Activated CD4-positive, alpha-beta memory T cell treated with anti-CD3 and anti-CD28 coated beads for 36 hours (primary cell): ENCODE data around the gene POLQ. TPM values are rescaled to one million over a fixed set of nuclear protein-coding genes. Genes with fewer than 3 reads are reported as not detected.

ENCODE experiments used
- CTCF ChIA-PET: fragments of 350-600 bp; sonication (Branson Sonifier 250); formaldehyde crosslinking; loops from one replicate; lab custom pipeline; 2021; ENCODE audit warnings: antibody characterized with exemption, inconsistent platforms; lab: Charles Lee
- POLR2A ChIA-PET: fragments of 350-600 bp; sonication (Branson Sonifier 250); formaldehyde crosslinking; loops from one replicate; lab custom pipeline; 2021; ENCODE audit warnings: antibody characterized with exemption; lab: Charles Lee
- DNase-seq: peaks from one replicate; pipeline ENCODE4 v3.0.0-alpha.2; 2020
- H3K27ac Mint-ChIP-seq: one replicate; pipeline ENCODE4 v1.8.0; 2021; ENCODE audit warnings: mixed read lengths
- H3K27me3 Mint-ChIP-seq: one replicate; pipeline ENCODE4 v1.8.0; 2021; ENCODE audit warnings: mixed read lengths
- H3K36me3 Mint-ChIP-seq: one replicate; pipeline ENCODE4 v1.8.0; 2021; ENCODE audit warnings: mixed read lengths
- H3K4me1 Mint-ChIP-seq: one replicate; pipeline ENCODE4 v1.8.0; 2021; ENCODE audit warnings: low read depth, mixed read lengths
- H3K4me3 Mint-ChIP-seq: one replicate; pipeline ENCODE4 v1.8.0; 2021; ENCODE audit warnings: mild to moderate bottlenecking, mixed read lengths
- H3K9me3 Mint-ChIP-seq: one replicate; pipeline ENCODE4 v1.8.0; 2021; ENCODE audit warnings: mixed read lengths
- intact Hi-C: fragments of 100-400 bp; cut with micrococcal nuclease; formaldehyde crosslinking; loops from one replicate; pipeline ENCODE4 v1.15.1; 2023
- total RNA-seq, 2 experiments: library from RNA; stranded (reverse); gene quantifications; one replicate each; pipeline ENCODE4 v1.2.3, GENCODE V29; 2021

The POLQ gene
- total RNA-seq, 2 experiments from 2014 or later: 23.9 to 25.1 TPM

DNA sequence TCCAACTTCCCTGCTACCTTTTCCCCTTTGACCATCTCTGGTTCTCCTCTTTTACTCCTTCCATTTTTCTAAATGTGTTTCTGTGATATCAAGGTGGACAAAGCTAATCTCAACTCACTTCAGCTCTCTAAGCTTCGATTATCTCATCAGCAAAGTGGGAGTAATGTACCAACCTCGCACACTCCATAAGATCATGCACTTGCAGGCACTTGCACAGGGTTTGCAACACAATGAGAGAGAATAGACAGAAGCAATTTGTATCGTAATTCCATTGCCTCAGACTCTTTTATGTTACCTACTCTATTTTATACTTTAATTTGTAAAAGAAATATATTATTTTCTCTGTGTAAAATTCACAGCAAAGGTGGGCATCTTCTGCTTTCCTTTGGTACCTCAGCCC lies 7.0 kb upstream of the POLQ start:
- H3K27ac Mint-ChIP-seq: no peak overlapping the region

DNA sequence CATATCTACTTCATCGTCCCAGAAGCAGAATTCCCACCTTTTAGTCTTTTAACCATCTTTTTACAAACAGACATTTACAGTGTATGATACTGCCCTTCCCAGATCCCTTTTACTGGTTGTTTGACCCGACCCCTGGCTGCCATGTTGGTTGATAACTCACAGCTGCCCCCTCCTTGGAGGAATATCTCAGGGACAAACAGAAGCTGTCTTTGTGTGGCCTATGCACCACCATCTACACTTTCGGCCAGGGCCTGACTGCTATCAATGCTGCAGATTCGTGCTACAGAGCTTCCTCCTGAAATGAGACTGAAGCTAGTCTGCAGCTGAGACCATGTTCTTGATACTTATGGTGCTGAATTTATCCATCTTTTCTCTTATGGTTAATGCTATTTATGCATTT lies 6.6 kb upstream of the POLQ start:
- CTCF ChIA-PET: interaction anchor here (0.6 kb wide), 2 partner anchors 1458 to 1809 kb away, joined by 3 read pairs; no protein-coding TSS in a partner anchor
- H3K27ac Mint-ChIP-seq: no peak overlapping the region
- no peaks in the 10 kb centered on the region for H3K4me1 Mint-ChIP-seq
- intact Hi-C loops: no loop called here
- no peaks in the 10 kb centered on the region for H3K9me3 Mint-ChIP-seq
- no peak for DNase-seq
- POLR2A ChIA-PET: no interaction called here
- peaks cover 4% of the 10 kb centered on the region for H3K27me3 Mint-ChIP-seq
- H3K36me3 Mint-ChIP-seq: no peaks in the 10 kb centered on the region
- H3K4me3 Mint-ChIP-seq: no peak overlapping the region

More for the DNA sequence above, 7.0 kb upstream of the POLQ start:
- DNase-seq: no peak
- POLR2A ChIA-PET: no interaction called here
- H3K4me3 Mint-ChIP-seq: no peak overlapping the region
- peaks cover 4% of the 10 kb centered on the region for H3K27me3 Mint-ChIP-seq
- H3K4me1 Mint-ChIP-seq: no peaks in the 10 kb centered on the region
- CTCF ChIA-PET: interaction anchor here (0.6 kb wide), 2 partner anchors 1458 to 1810 kb away, joined by 3 read pairs; no protein-coding TSS in a partner anchor
- intact Hi-C loops: no loop called here
- H3K36me3 Mint-ChIP-seq: no peaks in the 10 kb centered on the region
- no peaks in the 10 kb centered on the region for H3K9me3 Mint-ChIP-seq

DNA sequence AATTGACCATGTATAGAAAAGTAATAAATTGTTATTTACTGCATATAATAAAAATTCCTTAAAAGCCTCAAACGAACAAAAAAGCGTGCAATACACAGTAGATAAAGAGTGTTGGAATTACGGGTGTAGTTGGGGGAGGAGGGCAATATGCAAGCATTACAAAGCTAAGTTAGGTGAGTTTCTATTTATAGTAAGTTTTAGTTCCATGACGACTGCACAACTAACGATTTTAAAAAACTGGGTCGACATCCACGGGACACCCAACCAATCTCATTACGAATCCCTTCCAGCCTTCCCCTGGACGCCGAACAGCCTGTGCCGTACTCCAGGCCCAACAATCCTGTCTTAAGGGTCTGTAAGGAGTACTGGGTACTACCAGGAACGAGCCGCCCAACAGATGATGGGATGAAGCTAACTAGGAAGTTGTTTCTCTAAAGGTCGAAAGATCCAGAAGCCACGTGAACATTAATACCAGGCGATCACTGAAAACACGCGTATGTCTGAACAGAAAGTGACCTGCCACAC lies 677 bp downstream of the POLQ start:
- Mint-ChIP-seq H3K36me3 (peaks cover 24% of the 10 kb centered on the region), H3K4me1 (peaks cover 6% of the 10 kb centered on the region), H3K4me3 (peak overlapping the region; percentile 86), H3K27ac (peak overlapping the region; percentile 50), H3K9me3 (no peaks in the 10 kb centered on the region), H3K27me3 (no peaks in the 10 kb centered on the region)
- ChIA-PET CTCF (interaction anchor here (0.5 to 4.4 kb wide), 6 partner anchors 15 to 1483 kb away, joined by 3 to 28 read pairs (median 8); partner anchors contain the start of genes HCLS1 and SEMA5B), POLR2A (interaction anchor here (0.6 to 1.0 kb wide), 3 partner anchors 290 to 1135 kb away, joined by 3 read pairs; partner anchors contain the start of genes EAF2 and IQCB1)
- no peak for DNase-seq
- intact Hi-C loops: loop anchor here (5.0 to 10.0 kb wide), 3 partner anchors 450 to 1482 kb away; partner anchors contain the start of genes PARP14 and SEMA5B

DNA sequence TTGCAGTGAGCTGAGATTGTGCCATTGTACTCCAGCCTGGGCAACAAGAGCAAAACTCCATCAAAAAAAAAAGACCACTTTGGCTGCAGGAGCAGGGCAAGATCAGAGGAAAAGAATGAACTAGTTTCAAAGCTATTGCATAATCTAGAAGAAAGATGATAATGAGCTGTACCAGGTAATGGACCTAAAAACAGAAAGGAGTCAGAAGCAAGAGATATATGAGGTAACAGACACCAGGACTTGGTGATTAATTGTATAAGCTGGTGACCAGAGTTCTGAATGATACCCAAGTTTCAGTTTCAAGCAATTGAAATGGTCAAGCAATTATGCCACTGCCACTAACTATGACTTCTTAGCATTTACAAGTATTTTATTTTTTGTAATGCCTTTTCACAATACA lies 2.9 kb downstream of the POLQ start:
- H3K27me3 Mint-ChIP-seq: no peaks in the 10 kb centered on the region
- ChIA-PET POLR2A (no interaction called here), CTCF (interaction anchor here (0.8 kb wide), 1 partner anchor 558 kb away, joined by 3 read pairs; no protein-coding TSS in a partner anchor)
- no peak overlapping the region for H3K4me3 Mint-ChIP-seq
- H3K27ac Mint-ChIP-seq: no peak overlapping the region
- peaks cover 6% of the 10 kb centered on the region for H3K4me1 Mint-ChIP-seq
- DNase-seq: no peak
- no peaks in the 10 kb centered on the region for H3K9me3 Mint-ChIP-seq
- intact Hi-C loops: loop anchor here (10.0 kb wide), 2 partner anchors 452 to 1142 kb away; partner anchors contain the start of gene PARP14
- peaks cover 32% of the 10 kb centered on the region for H3K36me3 Mint-ChIP-seq

DNA sequence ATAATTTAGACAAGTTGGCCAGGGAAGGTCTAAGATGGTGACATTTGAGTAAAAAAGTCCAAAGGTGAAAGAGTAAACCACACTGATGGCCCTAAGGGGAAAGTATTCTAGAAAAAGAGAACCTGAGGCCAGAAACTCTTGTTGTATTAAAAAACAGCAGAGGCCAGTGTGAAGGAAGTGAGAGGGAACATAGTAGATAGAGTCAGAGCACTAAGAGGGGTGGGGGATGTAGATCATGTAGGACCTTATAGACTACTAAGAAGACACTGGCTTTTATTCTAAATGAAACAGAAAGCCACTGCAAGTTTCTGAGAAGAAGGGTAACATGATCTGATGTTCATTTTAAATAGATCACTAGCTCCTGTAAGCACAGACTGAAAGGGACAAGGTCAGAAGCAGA lies 14.5 kb downstream of the POLQ start:
- Mint-ChIP-seq H3K9me3 (no peaks in the 10 kb centered on the region), H3K36me3 (peaks cover 37% of the 10 kb centered on the region), H3K27ac (no peak overlapping the region), H3K4me3 (no peak overlapping the region), H3K4me1 (no peaks in the 10 kb centered on the region), H3K27me3 (no peaks in the 10 kb centered on the region)
- intact Hi-C loops: no loop called here
- no peak for DNase-seq
- ChIA-PET POLR2A (no interaction called here), CTCF (no interaction called here)

DNA sequence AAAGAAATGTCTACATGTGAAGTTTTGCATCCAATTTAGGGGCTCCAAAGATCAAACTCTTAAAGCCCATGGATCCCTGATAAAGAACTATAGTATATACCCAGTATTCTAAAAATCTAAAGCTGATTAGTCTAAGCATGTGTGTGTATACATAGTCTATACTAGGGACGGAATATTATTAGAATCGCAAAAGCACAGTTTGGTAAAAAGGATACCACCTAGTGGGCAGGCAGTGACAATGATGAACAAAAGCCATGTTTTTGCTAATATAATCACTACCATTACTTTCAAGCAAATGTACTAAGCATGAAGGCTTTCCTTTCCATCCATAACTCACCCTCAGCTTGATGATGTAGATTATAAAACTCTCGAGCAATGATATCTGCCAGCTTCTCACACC lies 16.5 kb downstream of the POLQ start:
- ChIA-PET CTCF (interaction anchor here (0.6 kb wide), 1 partner anchor 16 kb away, joined by 3 read pairs; the partner anchor contains the start of gene POLQ), POLR2A (no interaction called here)
- no peaks in the 10 kb centered on the region for H3K9me3 Mint-ChIP-seq
- H3K4me1 Mint-ChIP-seq: no peaks in the 10 kb centered on the region
- intact Hi-C loops: no loop called here
- H3K27me3 Mint-ChIP-seq: no peaks in the 10 kb centered on the region
- H3K4me3 Mint-ChIP-seq: no peak overlapping the region
- no peak overlapping the region for H3K27ac Mint-ChIP-seq
- peaks cover 32% of the 10 kb centered on the region for H3K36me3 Mint-ChIP-seq
- DNase-seq: no peak

DNA sequence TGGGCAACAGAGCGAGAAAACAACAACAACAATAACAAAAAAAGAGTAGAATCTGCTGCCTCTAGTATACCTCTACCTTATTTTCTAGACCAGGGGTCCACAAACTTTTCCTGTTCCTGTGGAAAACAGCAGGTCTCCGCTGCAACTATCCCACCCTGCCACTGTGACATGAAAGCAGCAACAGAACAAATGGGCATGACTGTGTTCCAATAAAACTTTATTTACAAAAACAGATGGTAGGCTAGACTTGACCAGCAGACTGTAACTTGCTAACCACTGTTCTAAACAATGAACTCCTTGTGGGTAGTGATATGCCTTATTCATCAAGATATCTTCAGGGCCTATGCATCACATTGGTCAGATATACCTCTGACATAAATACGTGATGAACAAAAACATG lies 25.3 kb downstream of the POLQ start:
- no peak overlapping the region for H3K4me3 Mint-ChIP-seq
- DNase-seq: no peak
- CTCF ChIA-PET: no interaction called here
- H3K27ac Mint-ChIP-seq: no peak overlapping the region
- H3K9me3 Mint-ChIP-seq: peaks cover 20% of the 10 kb centered on the region
- no peaks in the 10 kb centered on the region for H3K4me1 Mint-ChIP-seq
- POLR2A ChIA-PET: no interaction called here
- no peaks in the 10 kb centered on the region for H3K27me3 Mint-ChIP-seq
- intact Hi-C loops: no loop called here
- peaks cover 50% of the 10 kb centered on the region for H3K36me3 Mint-ChIP-seq

DNA sequence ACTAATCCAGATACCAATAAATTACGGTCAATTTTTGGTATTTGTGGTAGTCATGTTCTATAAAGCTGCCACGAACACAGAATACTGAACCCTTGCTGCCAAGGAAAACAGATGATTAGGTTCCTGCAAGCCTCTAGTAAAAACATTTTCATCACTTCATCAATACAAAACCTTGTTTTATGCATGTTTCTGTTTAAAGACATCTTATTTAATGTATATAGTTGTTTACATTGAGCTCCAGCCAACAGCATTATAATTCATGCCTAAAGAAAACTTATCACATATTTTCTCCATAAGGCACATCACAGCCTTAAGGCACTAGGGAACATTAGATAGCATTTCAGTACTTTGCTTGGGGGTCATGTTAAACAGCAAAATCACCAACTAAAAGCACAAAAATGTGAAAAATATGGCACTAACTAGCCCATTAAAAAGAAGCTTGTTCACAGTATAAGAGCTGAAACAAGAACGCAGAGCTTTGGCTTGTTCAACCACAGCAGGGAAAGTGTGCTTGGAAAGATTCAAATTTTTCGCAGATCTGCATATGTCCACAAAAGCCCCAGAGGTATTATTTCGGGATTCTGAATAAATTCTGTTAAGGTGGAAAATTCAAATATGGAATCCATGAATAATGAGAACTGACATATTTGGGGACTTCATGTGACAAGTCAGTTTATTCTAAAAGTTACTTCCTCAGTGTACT lies 27.7 kb downstream of the POLQ start:
- CTCF ChIA-PET: no interaction called here
- no peak for DNase-seq
- intact Hi-C loops: no loop called here
- Mint-ChIP-seq H3K36me3 (peaks cover 59% of the 10 kb centered on the region), H3K9me3 (peaks cover 29% of the 10 kb centered on the region), H3K27me3 (no peaks in the 10 kb centered on the region), H3K4me3 (no peak overlapping the region), H3K4me1 (no peaks in the 10 kb centered on the region), H3K27ac (no peak overlapping the region)
- POLR2A ChIA-PET: no interaction called here

DNA sequence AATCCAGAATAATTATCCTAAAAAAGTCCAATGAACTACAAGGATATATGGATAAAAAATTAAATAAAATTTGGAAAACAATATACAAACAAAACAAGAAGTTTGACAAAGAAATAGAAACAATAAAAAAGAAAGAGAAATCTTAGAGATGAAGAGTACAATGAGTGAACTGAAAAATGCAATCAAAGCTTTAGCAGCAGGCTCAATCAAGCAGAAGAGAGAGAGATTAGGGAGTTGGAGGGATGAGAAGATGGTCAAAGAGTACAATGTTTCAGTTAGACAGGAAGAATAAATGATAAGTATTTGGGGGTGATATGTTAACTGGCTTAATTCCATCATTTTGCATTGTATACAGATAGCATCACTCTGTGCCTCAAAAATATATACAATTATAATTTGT lies 29.9 kb downstream of the POLQ start:
- intact Hi-C loops: no loop called here
- H3K36me3 Mint-ChIP-seq: peaks cover 57% of the 10 kb centered on the region
- H3K9me3 Mint-ChIP-seq: peaks cover 29% of the 10 kb centered on the region
- H3K27me3 Mint-ChIP-seq: no peaks in the 10 kb centered on the region
- H3K4me3 Mint-ChIP-seq: no peak overlapping the region
- ChIA-PET CTCF (no interaction called here), POLR2A (no interaction called here)
- no peaks in the 10 kb centered on the region for H3K4me1 Mint-ChIP-seq
- H3K27ac Mint-ChIP-seq: no peak overlapping the region
- no peak for DNase-seq

DNA sequence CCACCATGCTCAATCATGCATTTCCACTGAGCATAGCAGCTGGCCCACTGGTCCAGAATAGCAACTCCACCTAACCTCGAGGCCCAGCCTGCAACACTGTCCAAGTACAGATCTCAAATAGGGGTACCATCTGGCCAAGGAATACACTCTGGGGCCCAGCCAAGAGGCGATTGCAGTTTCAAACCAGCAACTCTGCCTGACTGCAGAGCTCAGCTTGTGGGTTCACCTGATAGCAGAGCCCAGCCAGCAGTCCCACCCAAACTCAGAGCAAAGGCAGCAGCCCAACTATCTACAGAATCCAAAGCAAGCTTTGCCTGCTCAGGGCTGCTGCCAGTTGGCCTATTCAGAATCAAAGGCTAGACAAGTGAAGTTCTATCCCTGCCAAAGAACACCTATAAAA lies 30.5 kb downstream of the POLQ start:
- H3K4me1 Mint-ChIP-seq: no peaks in the 10 kb centered on the region
- no peak overlapping the region for H3K4me3 Mint-ChIP-seq
- no peak overlapping the region for H3K27ac Mint-ChIP-seq
- ChIA-PET CTCF (no interaction called here), POLR2A (no interaction called here)
- peaks cover 29% of the 10 kb centered on the region for H3K9me3 Mint-ChIP-seq
- intact Hi-C loops: no loop called here
- peaks cover 53% of the 10 kb centered on the region for H3K36me3 Mint-ChIP-seq
- no peak for DNase-seq
- H3K27me3 Mint-ChIP-seq: no peaks in the 10 kb centered on the region

DNA sequence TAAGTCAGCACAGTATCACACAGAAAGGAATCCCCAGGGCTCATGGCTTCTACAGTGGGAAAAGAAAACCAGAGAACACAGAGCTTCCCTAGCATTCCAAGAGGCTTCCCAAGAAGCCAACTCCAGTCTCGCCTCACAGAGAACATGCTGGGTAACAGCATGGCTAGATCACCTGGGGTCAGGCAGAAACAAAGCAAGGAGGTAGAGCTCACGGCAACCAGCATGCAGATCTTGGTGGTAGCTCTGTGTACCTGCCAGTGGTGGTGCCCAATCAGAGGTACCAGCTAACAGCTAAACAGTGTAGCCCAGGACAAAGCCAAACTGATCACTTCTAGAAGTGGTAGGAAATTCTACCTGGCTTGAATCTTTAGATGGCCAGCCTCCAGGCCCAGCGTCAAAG lies 31.3 kb downstream of the POLQ start:
- no peak overlapping the region for H3K27ac Mint-ChIP-seq
- H3K27me3 Mint-ChIP-seq: no peaks in the 10 kb centered on the region
- CTCF ChIA-PET: no interaction called here

DNA sequence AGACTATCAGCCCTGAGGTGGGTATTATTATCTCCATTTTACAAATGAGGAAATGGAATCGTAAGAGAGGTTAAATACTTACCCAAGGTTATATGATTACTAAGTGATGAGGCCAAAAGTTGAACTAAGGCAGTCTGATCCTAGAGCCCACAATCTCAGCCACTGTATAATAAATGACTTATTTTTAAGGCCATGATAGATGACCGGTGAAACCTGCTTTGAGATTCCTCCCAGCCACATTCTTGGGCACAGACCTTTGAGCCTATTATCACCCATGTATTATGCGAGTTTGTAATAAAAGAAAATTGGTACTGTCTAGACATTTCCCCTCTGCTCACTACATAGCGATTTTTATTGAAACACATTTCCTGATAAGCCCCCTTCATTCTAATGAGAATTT lies 37.4 kb downstream of the POLQ start:
- H3K36me3 Mint-ChIP-seq: peaks cover 35% of the 10 kb centered on the region
- ChIA-PET POLR2A (no interaction called here), CTCF (no interaction called here)
- no peaks in the 10 kb centered on the region for H3K9me3 Mint-ChIP-seq
- H3K4me1 Mint-ChIP-seq: no peaks in the 10 kb centered on the region
- no peak overlapping the region for H3K4me3 Mint-ChIP-seq
- H3K27ac Mint-ChIP-seq: no peak overlapping the region
- no peaks in the 10 kb centered on the region for H3K27me3 Mint-ChIP-seq
- intact Hi-C loops: no loop called here
- DNase-seq: no peak

More for the DNA sequence above, 31.3 kb downstream of the POLQ start:
- Mint-ChIP-seq H3K4me1 (no peaks in the 10 kb centered on the region), H3K9me3 (peaks cover 29% of the 10 kb centered on the region), H3K36me3 (peaks cover 55% of the 10 kb centered on the region), H3K4me3 (no peak overlapping the region)
- intact Hi-C loops: no loop called here
- no peak for DNase-seq
- POLR2A ChIA-PET: no interaction called here
